DMS 273 (cell line): ENCODE results near the gene CATSPER3.
A peak's percentile ranks its signal among the peaks of the same experiment; 100 is the strongest.

ENCODE experiments used
- DNase-seq: peaks from one replicate; lab custom pipeline; 2025; ENCODE audit not compliant: unreplicated experiment; lab: John Stamatoyannopoulos, UW

The CATSPER3 gene

DNA sequence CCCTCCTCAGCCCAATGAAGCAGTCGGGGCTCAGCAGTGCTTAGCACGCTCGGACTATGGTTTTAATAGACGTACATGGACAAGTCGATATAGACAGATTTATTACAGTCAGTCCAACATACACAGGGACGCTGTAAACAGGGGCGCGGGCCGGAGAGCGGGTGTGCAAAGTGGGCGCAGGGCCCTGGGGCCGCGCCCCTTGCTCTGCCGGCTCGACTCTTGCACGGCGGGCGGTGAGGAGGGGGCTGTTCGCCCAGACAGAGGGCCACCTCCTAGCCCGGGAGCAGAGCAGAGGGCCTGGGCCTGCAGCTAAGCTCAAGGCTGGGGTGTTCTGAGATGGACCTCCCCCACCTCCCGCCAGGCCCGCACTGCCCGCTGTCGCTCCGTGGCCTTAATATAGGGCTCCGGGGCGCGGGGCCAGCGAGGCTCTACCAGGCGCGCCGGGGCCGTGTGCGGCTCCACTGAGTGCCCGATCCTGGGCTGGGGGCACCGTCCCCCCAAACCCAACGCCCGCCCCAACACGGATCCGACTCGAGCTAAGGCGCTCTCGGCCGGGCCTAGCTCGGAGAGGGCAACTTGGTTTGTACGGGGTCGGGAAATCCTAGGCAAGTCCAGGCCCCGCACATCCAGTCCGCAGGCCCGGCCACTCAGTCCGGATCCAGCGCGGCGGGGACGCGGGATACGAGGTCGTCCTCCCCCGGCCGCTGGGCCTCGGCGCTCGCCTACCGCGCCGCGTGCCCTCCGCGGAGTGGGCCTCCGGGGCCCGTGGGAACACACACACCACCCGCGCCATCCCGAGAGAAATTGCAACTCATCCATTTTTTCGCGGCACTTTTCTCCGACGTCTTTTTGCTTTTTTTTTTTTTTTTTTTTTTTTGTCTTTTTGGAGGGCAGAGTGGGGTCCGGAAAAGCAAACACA, 60.2 kb downstream of the CATSPER3 start:
- no peak for DNase-seq

GRCh38 chr5:135028791-135029476, 61.2 kb downstream of the CATSPER3 start:
- no peak for DNase-seq

DNA sequence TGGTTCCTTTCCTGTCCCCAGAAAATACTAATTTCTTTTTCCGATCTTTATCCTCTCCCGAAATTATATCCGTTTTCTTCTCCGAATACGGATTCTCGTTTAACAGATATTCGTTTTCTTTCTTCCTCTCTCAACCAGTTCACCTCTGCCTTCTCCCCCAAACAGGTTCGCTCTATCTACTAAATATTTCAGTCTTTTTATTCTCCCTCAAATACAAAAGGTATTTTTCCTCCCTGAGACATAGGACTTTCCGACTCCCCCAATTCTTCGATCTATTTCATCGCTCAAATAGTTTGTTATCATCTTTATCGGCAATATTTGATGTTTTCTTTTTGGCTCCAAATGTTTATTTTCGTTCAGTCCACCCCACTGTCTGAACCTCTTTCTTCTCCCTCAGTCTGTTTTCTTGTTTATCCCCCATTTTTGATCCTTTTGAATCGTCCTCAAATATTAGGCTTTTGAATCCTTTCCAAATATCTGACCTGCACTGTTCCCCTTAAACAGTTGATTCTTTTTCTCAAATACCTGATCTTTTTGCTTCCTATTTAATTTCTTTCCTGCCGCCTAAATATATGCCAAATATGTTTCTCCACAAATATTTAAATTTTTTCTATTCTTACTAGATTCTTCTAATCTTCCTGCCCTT, 61.9 kb downstream of the CATSPER3 start:
- no peak for DNase-seq

- no peak for DNase-seq
Measured at GRCh38 chr5:135030123-135030955, 62.6 kb downstream of the CATSPER3 start.

DNA sequence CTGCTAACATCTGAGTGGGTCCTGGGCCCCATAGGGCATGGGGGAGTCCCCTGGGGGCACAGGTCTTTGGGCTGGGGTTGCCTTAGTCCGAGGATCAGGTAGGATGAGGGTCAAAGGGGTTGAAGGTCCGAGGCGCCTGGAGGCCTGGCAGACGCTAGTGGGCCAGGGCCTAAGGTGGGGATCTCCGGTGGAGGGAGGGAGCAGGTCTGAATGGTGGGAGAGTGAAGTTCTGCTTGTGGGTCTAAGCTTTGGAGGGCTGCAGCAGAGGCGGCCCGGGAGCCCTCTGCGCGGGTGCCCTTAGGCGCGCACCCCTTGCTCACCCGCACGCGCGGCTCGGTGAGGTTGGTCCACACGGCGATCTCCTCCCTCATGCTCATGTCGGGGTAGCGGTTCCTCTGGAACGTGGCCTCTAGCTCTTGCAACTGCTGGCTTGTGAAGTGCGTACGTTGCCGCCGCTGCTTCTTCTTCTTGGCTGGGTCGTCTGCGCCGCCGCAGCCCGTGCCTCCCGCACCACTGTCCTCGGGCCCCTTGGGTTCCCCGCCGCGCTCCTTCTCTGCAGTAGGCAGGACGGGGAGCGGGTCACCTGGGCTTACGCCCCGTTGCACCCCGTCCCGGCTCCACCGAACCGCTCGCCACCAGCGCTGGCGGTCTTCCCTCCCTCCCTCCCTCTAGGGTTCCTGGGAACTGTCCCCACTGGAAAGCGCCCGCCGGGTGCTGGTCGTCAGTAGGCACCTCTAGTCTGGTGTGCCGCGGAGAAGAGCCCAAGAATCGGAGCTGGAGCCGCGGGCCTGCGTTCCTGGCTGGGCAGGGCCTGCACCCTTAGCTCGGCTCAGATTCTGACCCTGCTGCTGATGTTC, 63.5 kb downstream of the CATSPER3 start:
- no peak for DNase-seq

- DNase-seq, result peak; percentile 48
Measured at GRCh38 chr5:135031813-135032694, 64.3 kb downstream of the CATSPER3 start.

DNA sequence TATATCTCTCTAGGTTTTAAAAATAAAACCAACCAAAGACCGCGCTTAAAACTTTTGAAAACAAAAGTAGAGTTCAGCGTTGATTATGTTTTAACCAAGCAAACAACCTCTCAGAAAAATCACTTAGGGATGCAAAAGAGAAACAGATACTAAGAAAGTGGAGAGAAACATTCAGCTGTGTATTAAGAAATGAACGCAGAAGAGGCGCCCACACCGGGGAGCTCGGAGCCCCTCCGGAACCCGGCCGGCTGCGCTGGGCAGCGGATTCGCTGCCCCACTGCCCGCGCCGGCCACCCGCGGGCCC, 64.9 kb downstream of the CATSPER3 start:
- no peak for DNase-seq

GRCh38 chr5:135032999-135033861, 65.5 kb downstream of the CATSPER3 start:
- DNase-seq, result peak; percentile 80

DNA sequence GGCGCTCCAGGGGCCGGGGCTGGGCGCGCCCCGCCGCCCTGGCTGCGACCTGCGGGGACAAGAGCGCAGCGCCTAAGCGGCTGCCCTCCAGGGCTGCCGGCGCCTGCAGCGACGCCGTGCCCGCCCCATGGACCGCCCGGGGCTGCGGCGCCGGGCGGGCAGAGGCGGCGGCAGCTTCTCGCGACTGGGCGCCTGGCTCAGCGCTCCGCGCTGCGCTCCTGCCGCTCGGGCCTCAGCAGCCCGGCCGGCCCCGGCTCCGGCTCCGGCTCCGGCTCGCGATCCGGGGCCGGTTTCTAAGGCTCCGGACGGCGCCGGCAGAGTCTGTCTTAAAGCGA, 66.2 kb downstream of the CATSPER3 start, which contains the start of gene PITX1:
PITX1 (minus strand) TSS at position 328 of the 335 bp plus-strand sequence. CDS start 347 bp downstream, outside the sequence.
- DNase-seq, result no peak

DNA sequence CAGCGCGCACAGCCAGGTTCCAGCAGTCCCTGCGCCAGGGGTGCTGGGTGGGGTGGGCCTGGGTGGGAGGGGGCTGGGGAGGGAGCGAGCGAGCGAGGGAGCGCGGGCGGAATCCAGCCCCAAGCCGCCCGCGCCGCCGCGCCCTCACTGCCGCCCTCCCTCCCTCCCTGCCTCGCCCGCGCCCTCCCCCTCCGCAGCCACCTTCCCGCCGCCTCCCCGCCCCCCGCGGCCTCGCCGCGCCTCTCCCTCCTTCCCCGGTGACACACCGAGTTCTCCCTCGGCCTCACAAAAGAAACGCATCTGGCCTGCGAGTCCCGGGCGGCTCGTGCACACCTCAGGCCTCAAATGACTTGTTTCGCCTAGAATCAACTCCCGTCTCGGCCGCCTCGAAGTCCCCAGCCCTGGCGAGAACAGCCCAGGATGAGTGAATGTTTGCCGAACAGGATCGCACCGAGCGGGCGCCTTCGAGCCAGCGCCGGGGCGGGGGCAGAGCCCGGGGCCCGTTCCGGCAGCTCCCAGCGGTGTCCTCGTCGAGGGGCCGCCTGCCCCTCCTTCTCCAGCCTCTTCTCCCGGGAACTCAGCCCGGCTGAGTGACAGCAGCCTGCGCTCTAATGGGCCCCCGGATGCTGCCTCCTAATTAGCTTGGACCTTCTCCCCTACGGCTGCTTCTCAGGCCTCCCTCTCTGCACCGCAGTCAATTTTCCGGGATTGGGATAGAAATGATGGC, 66.7 kb downstream of the CATSPER3 start:
- DNase-seq, result peak; percentile 92

- peak; percentile 53 for DNase-seq
Measured at GRCh38 chr5:135034963-135035677, 67.4 kb downstream of the CATSPER3 start.

GRCh38 chr5:135035678-135036030, 67.9 kb downstream of the CATSPER3 start:
- DNase-seq, result no peak

GRCh38 chr5:135036405-135036804, 68.7 kb downstream of the CATSPER3 start:
- no peak for DNase-seq

DNA sequence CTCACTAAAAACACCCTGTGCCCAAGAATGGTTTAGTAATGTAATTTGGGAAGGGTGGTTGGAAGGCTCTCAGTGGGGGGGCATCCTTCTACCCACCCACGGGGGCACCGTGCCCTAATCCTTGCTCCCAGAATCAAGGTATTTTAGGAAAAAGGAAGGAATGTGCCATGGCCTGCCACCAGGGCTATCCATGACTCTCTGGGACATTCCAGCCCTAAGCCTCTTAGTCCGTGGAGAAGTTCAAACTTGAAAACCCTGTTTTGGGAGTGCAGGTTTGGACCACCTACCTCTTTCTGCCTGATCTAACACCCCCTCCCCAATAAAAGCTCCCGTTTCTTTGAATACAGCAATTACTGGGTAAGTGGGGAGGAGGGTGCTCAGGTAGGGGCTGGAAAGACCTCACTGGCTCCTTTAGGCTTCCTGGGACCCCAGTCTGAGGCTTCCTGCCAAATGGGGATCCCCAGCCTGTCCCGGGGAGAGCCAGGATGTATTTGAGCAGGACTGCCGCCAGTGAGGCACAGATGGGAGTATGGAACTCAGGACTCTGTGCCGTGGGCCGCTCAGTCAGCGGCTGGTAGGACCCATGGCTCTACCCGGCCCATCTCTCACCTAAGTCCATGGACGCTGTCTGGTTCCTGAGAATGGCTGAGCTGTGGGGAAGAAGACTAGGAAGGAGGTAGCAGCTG, 70.0 kb downstream of the CATSPER3 start:
- DNase-seq, result no peak

GRCh38 chr5:135038205-135038812, 70.6 kb downstream of the CATSPER3 start:
- no peak for DNase-seq

GRCh38 chr5:135038813-135039270, 71.1 kb downstream of the CATSPER3 start:
- DNase-seq, result no peak
